Measurements from ENCODE around the gene SRSF10. TPM values are rescaled to one million over a fixed set of nuclear protein-coding genes. Genes with fewer than 3 reads are reported as not detected.
A peak's percentile ranks its signal among the peaks of the same experiment; 100 is the strongest.
"Not testable (repeated sequence)": the region's sequence is repeated elsewhere in the genome, so short reads cannot be mapped to it uniquely, and the experiment has no call there.

The SRSF10 gene
- total RNA-seq, 1 donor, result 81.1 TPM

- Histone ChIP-seq H3K79me2 (ENCODE audit: insufficient read depth, low read length) (no peaks in the 10 kb centered on the region), H3K4me3 (ENCODE audit: insufficient read depth, low read length) (peak overlapping the region; percentile 43), H2AFZ (ENCODE audit: low read length) (peak overlapping the region; percentile 28), H3K9me3 (ENCODE audit: low read depth, low read length) (no peaks in the 10 kb centered on the region), H3K36me3 (ENCODE audit: insufficient read depth, low read length) (no peaks in the 10 kb centered on the region), H3K27ac (ENCODE audit: low read depth, low read length) (peak overlapping the region; percentile 96), H3K4me2 (ENCODE audit: insufficient read depth, low read length) (peak overlapping the region; percentile 77), H3K27me3 (ENCODE audit: insufficient read depth, low read length) (no peaks in the 10 kb centered on the region), H4K20me1 (ENCODE audit: insufficient read depth, low read length) (no peaks in the 10 kb centered on the region), H3K4me1 (ENCODE audit: insufficient read depth, low read length) (peaks cover 55% of the 10 kb centered on the region)
- peak; percentile 89 for DNase-seq (ENCODE audit: insufficient read length, low spot score, missing footprints)
- TF ChIP-seq CTCF (IDR thresholded peaks at IDR 0.05; ENCODE audit: extremely low read depth, low read depth, low read length), result no peak
Measured at GRCh38 chr1:24018611-24019580, 38.8 kb upstream of the SRSF10 start.

- no peak overlapping the region for H3K4me3 ChIP-seq (ENCODE audit: insufficient read depth, low read length)
- TF ChIP-seq CTCF (IDR thresholded peaks at IDR 0.05; ENCODE audit: extremely low read depth, low read depth, low read length), result no peak
- H3K79me2 ChIP-seq (ENCODE audit: insufficient read depth, low read length), result no peaks in the 10 kb centered on the region
- peak; percentile 61 for DNase-seq (ENCODE audit: insufficient read length, low spot score, missing footprints)
- no peaks in the 10 kb centered on the region for H3K36me3 ChIP-seq (ENCODE audit: insufficient read depth, low read length)
- peak overlapping the region; percentile 20 for H3K4me2 ChIP-seq (ENCODE audit: insufficient read depth, low read length)
- H2AFZ ChIP-seq (ENCODE audit: low read length), result peak overlapping the region; percentile 35
- peak overlapping the region; percentile 81 for H3K27ac ChIP-seq (ENCODE audit: low read depth, low read length)
- H3K27me3 ChIP-seq (ENCODE audit: insufficient read depth, low read length), result no peaks in the 10 kb centered on the region
- no peaks in the 10 kb centered on the region for H4K20me1 ChIP-seq (ENCODE audit: insufficient read depth, low read length)
- peaks cover 33% of the 10 kb centered on the region for H3K4me1 ChIP-seq (ENCODE audit: insufficient read depth, low read length)
- no peaks in the 10 kb centered on the region for H3K9me3 ChIP-seq (ENCODE audit: low read depth, low read length)
Measured at GRCh38 chr1:24015221-24016210, 35.4 kb upstream of the SRSF10 start.

GRCh38 chr1:24012878-24013277, 32.8 kb upstream of the SRSF10 start:
- not testable (repeated sequence) for H3K4me2 ChIP-seq (ENCODE audit: insufficient read depth, low read length); H3K36me3 ChIP-seq (ENCODE audit: insufficient read depth, low read length); H2AFZ ChIP-seq (ENCODE audit: low read length); H4K20me1 ChIP-seq (ENCODE audit: insufficient read depth, low read length); H3K27me3 ChIP-seq (ENCODE audit: insufficient read depth, low read length); H3K4me3 ChIP-seq (ENCODE audit: insufficient read depth, low read length); DNase-seq (ENCODE audit: insufficient read length, low spot score, missing footprints); H3K79me2 ChIP-seq (ENCODE audit: insufficient read depth, low read length); H3K27ac ChIP-seq (ENCODE audit: low read depth, low read length); H3K9me3 ChIP-seq (ENCODE audit: low read depth, low read length)
- peaks cover 31% of the 10 kb centered on the region for H3K4me1 ChIP-seq (ENCODE audit: insufficient read depth, low read length)

- H4K20me1 ChIP-seq (ENCODE audit: insufficient read depth, low read length), result no peaks in the 10 kb centered on the region
- no peaks in the 10 kb centered on the region for H3K79me2 ChIP-seq (ENCODE audit: insufficient read depth, low read length)
- no peaks in the 10 kb centered on the region for H3K36me3 ChIP-seq (ENCODE audit: insufficient read depth, low read length)
- no peaks in the 10 kb centered on the region for H3K9me3 ChIP-seq (ENCODE audit: low read depth, low read length)
- no peak for TF ChIP-seq CTCF (IDR thresholded peaks at IDR 0.05; ENCODE audit: extremely low read depth, low read depth, low read length)
- no peak overlapping the region for H2AFZ ChIP-seq (ENCODE audit: low read length)
- H3K4me3 ChIP-seq (ENCODE audit: insufficient read depth, low read length), result no peak overlapping the region
- H3K27me3 ChIP-seq (ENCODE audit: insufficient read depth, low read length), result peaks cover 9% of the 10 kb centered on the region
- no peak for DNase-seq (ENCODE audit: insufficient read length, low spot score, missing footprints)
- peaks cover 25% of the 10 kb centered on the region for H3K4me1 ChIP-seq (ENCODE audit: insufficient read depth, low read length)
- no peak overlapping the region for H3K27ac ChIP-seq (ENCODE audit: low read depth, low read length)
- H3K4me2 ChIP-seq (ENCODE audit: insufficient read depth, low read length), result no peak overlapping the region
Measured at GRCh38 chr1:24010650-24011049, 30.5 kb upstream of the SRSF10 start.
